PC-3 (cell line): ENCODE data around the gene MYO6. TPM values are rescaled to one million over a fixed set of nuclear protein-coding genes. Genes with fewer than 3 reads are reported as not detected.

ENCODE experiments used
- ATAC-seq: fragments of 200-7000 bp; cut with Tn5 transposase; 2 replicates; pipeline ENCODE4 v1.9.1; 2020; ENCODE audit warnings: mild to moderate bottlenecking, moderate library complexity
- BruUV-seq: library from RNA; stranded (reverse); fragments of 400-500 nt; replicated peaks from 2 replicates; lab custom pipeline; 2021; lab: Mats Ljungman, UMichigan
- CTCF ChIA-PET: fragments of 300-600 bp; sonication (Branson Sonifier 250); formaldehyde crosslinking; loops from one replicate; lab custom pipeline; 2022; ENCODE audit warnings: antibody characterized with exemption; lab: Charles Lee
- POLR2A ChIA-PET: fragments of 300-600 bp; sonication (Branson Sonifier 250); formaldehyde crosslinking; loops from one replicate; lab custom pipeline; 2022; ENCODE audit warnings: antibody characterized with exemption; ENCODE audit not compliant: unreplicated experiment; lab: Charles Lee
- DNase-seq: peaks from one replicate; pipeline ENCODE4 v3.0.0-alpha.2; 2015
- H2AFZ ChIP-seq: fragments of 300-600 bp; sonication (generic); 2 replicates; pipeline ENCODE4 v1.6.0; 2016; ENCODE audit warnings: antibody characterized with exemption, low read length
- H3F3A ChIP-seq: fragments of 300-600 bp; sonication (generic); one replicate; pipeline ENCODE4 v1.6.0; 2017; ENCODE audit warnings: antibody characterized with exemption, low read length, control low read depth, mild to moderate bottlenecking; ENCODE audit not compliant: unreplicated experiment
- H3K27ac ChIP-seq: fragments of 300-600 bp; sonication (generic); 2 replicates; pipeline ENCODE4 v1.5.1; 2016; ENCODE audit warnings: mild to moderate bottlenecking, low read length
- H3K27me3 ChIP-seq: fragments of 300-600 bp; sonication (generic); 2 replicates; pipeline ENCODE4 v1.6.1; 2016; ENCODE audit warnings: low read length, mixed read lengths
- H3K36me3 ChIP-seq: fragments of 300-600 bp; sonication (generic); 2 replicates; pipeline ENCODE4 v1.6.1; 2016; ENCODE audit warnings: low read depth, mixed run types, low read length, mixed read lengths
- H3K4me1 ChIP-seq: fragments of 300-600 bp; sonication (generic); 2 replicates; pipeline ENCODE4 v1.5.1; 2016; ENCODE audit warnings: low read length; ENCODE audit not compliant: insufficient read depth
- H3K4me2 ChIP-seq: fragments of 300-600 bp; sonication (generic); 2 replicates; pipeline ENCODE4 v1.6.0; 2016; ENCODE audit warnings: low read length
- H3K4me3 ChIP-seq: fragments of 300-600 bp; sonication (generic); 2 replicates; pipeline ENCODE4 v1.5.1; 2016; ENCODE audit warnings: mild to moderate bottlenecking, low read length, mixed read lengths
- H3K79me2 ChIP-seq: fragments of 300-600 bp; sonication (generic); 2 replicates; pipeline ENCODE4 v1.6.1; 2017; ENCODE audit warnings: low read length, mixed read lengths
- H3K9ac ChIP-seq: fragments of 300-600 bp; sonication (generic); 2 replicates; pipeline ENCODE4 v1.6.0; 2016; ENCODE audit warnings: mild to moderate bottlenecking, low read length
- H3K9me2 ChIP-seq: fragments of 300-600 bp; sonication (generic); replicated peaks from 2 replicates; pipeline ENCODE4 v1.6.1; 2016; ENCODE audit warnings: mixed run types, low read length, mixed read lengths
- H3K9me3 ChIP-seq: fragments of 300-600 bp; sonication (generic); 2 replicates; pipeline ENCODE4 v1.6.1; 2016; ENCODE audit warnings: low read length, mixed read lengths
- H4K20me1 ChIP-seq: fragments of 300-600 bp; sonication (generic); 2 replicates; pipeline ENCODE4 v1.6.1; 2016; ENCODE audit warnings: low read length, mixed read lengths
- CTCF ChIP-seq: fragments of 300-600 bp; sonication (generic); conservative IDR thresholded peaks from 2 replicates; pipeline ENCODE4 v1.5.1; 2017; ENCODE audit warnings: antibody characterized with exemption, low read depth, mild to moderate bottlenecking, low read length
- EZH2 ChIP-seq: fragments of 300-600 bp; sonication (generic); IDR thresholded peaks from one replicate; pipeline ENCODE4 v1.6.1; 2017; ENCODE audit warnings: antibody characterized with exemption, mild to moderate bottlenecking, low read length; ENCODE audit not compliant: unreplicated experiment
- EZH2phosphoT487 ChIP-seq: fragments of 300-600 bp; sonication (generic); IDR thresholded peaks from 2 replicates; pipeline ENCODE4 v1.6.1; 2018; ENCODE audit warnings: mild to moderate bottlenecking, antibody characterized with exemption, low read length, borderline replicate concordance
- intact Hi-C: fragments of 100-400 bp; cut with micrococcal nuclease; formaldehyde crosslinking; loops from 2 replicates; pipeline ENCODE4 v1.9.0; 2023
- total RNA-seq: library from RNA; depleted of rRNA; stranded (reverse); fragments of >200 nt; gene quantifications from 2 replicates; pipeline ENCODE4 v1.2.3, GENCODE V29; 2014

Gene MYO6
- total RNA-seq, 1 experiment from 2014 or later = 10.2 TPM

- no peaks in the 10 kb centered on the region for H4K20me1 ChIP-seq
- H3K36me3 ChIP-seq = no peaks in the 10 kb centered on the region; the same call in 1 of the 2 replicates
- H2AFZ ChIP-seq = no peak overlapping the region
- POLR2A ChIA-PET = no interaction called here
- CTCF ChIA-PET = no interaction called here
- H3K9me2 ChIP-seq = no peaks in the 10 kb centered on the region
- TF ChIP-seq EZH2 (no peak), CTCF (no peak), EZH2phosphoT487 (no peak)
- no peaks in the 10 kb centered on the region for H3F3A ChIP-seq
- H3K27ac ChIP-seq = no peak overlapping the region
- intact Hi-C loops = no loop called here
- H3K79me2 ChIP-seq = no peaks in the 10 kb centered on the region
- no peaks in the 10 kb centered on the region for H3K9me3 ChIP-seq
- H3K27me3 ChIP-seq = no peaks in the 10 kb centered on the region
- no peaks in the 10 kb centered on the region for H3K4me1 ChIP-seq
- no TSS peak for BruUV-seq
- H3K9ac ChIP-seq = no peak overlapping the region
- H3K4me3 ChIP-seq = no peak overlapping the region
- no peak overlapping the region for H3K4me2 ChIP-seq
- ATAC-seq (no peak), DNase-seq (no peak)
Measured at GRCh38 chr6:75874224-75874623, 125.2 kb downstream of the MYO6 start.

- peak; percentile 8 for DNase-seq
- no peaks in the 10 kb centered on the region for H4K20me1 ChIP-seq
- no peaks in the 10 kb centered on the region for H3K79me2 ChIP-seq
- no peak overlapping the region for H3K4me3 ChIP-seq
- no peaks in the 10 kb centered on the region; the same call in 1 of the 2 replicates for H3K36me3 ChIP-seq
- no TSS peak for BruUV-seq
- no peak overlapping the region for H3K27ac ChIP-seq
- H3K9me2 ChIP-seq = no peaks in the 10 kb centered on the region
- H2AFZ ChIP-seq = no peak overlapping the region
- H3K4me2 ChIP-seq = no peak overlapping the region
- no peaks in the 10 kb centered on the region for H3K4me1 ChIP-seq
- CTCF ChIA-PET = interaction anchor here (0.6 kb wide), 1 partner anchor 16 kb away, joined by 3 read pairs; no protein-coding TSS in a partner anchor
- no peaks in the 10 kb centered on the region for H3F3A ChIP-seq
- intact Hi-C loops = no loop called here
- H3K9ac ChIP-seq = no peak overlapping the region
- no peaks in the 10 kb centered on the region for H3K9me3 ChIP-seq
- ATAC-seq = peak; percentile 62; the same call in 1 of the 2 replicates
- POLR2A ChIA-PET = no interaction called here
- no peak for TF ChIP-seq EZH2phosphoT487
- no peak for TF ChIP-seq CTCF
- no peak for TF ChIP-seq EZH2
- no peaks in the 10 kb centered on the region for H3K27me3 ChIP-seq
Measured at GRCh38 chr6:75876152-75876551, 127.1 kb downstream of the MYO6 start.

GRCh38 chr6:75880305-75880704 lies 131.3 kb downstream of the MYO6 start:
- POLR2A ChIA-PET = no interaction called here
- H3K4me3 ChIP-seq = no peak overlapping the region
- TF ChIP-seq EZH2 (no peak), EZH2phosphoT487 (no peak)
- intact Hi-C loops = no loop called here
- H2AFZ ChIP-seq = no peak overlapping the region
- ATAC-seq (no peak), DNase-seq (no peak)
- H3K4me2 ChIP-seq = no peak overlapping the region
- H3K79me2 ChIP-seq = no peaks in the 10 kb centered on the region
- no peak overlapping the region for H3K9ac ChIP-seq
- H3K9me3 ChIP-seq = no peaks in the 10 kb centered on the region
- H3K36me3 ChIP-seq = no peaks in the 10 kb centered on the region
- no TSS peak for BruUV-seq
- no peaks in the 10 kb centered on the region for H3K9me2 ChIP-seq
- no peaks in the 10 kb centered on the region for H4K20me1 ChIP-seq
- H3F3A ChIP-seq = no peaks in the 10 kb centered on the region
- CTCF ChIA-PET = no interaction called here
- H3K27me3 ChIP-seq = no peaks in the 10 kb centered on the region
- H3K4me1 ChIP-seq = peaks cover 19% of the 10 kb centered on the region
- H3K27ac ChIP-seq = no peak overlapping the region
